HG03521 (cell line): Measurements from ENCODE around the gene TGM5.
"Not testable (repeated sequence)": the region's sequence is repeated elsewhere in the genome, so short reads cannot be mapped to it uniquely, and the experiment has no call there.

Experiments
- ATAC-seq: cut with Tn5 transposase; IDR thresholded peaks from one replicate; pipeline ENCODE4 v1.9.1; 2021; ENCODE audit warnings: mild to moderate bottlenecking, moderate library complexity; ENCODE audit not compliant: unreplicated experiment

The TGM5 gene, protein sequence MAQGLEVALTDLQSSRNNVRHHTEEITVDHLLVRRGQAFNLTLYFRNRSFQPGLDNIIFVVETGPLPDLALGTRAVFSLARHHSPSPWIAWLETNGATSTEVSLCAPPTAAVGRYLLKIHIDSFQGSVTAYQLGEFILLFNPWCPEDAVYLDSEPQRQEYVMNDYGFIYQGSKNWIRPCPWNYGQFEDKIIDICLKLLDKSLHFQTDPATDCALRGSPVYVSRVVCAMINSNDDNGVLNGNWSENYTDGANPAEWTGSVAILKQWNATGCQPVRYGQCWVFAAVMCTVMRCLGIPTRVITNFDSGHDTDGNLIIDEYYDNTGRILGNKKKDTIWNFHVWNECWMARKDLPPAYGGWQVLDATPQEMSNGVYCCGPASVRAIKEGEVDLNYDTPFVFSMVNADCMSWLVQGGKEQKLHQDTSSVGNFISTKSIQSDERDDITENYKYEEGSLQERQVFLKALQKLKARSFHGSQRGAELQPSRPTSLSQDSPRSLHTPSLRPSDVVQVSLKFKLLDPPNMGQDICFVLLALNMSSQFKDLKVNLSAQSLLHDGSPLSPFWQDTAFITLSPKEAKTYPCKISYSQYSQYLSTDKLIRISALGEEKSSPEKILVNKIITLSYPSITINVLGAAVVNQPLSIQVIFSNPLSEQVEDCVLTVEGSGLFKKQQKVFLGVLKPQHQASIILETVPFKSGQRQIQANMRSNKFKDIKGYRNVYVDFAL

GRCh38 chr15:43266834-43267233 lies at the start of gene TGM5:
TGM5 (minus strand) TSS chr15:43266928; CDS start chr15:43266849, 79 bp downstream.
- no peak for ATAC-seq

DNA sequence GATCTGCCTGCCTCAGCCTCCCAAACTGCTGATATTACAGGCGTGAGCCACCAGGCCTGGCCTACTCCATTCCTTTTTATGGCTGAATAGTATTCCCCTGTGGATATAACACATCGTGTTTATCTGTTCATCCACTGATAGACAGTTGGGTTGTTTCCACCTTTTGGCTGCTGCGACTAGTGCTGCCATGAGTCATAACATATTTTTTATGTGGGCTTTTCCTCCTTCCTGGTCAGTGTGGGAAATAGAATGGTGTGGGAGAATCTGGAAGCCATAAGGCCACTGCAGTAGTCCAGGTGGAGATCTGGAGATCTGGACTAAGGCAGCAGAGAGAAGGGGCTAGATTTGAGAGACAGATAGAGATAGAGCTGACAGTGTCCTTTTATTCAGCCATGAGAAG lies 47.4 kb upstream of the TGM5 start:
- no peak for ATAC-seq

- no peak for ATAC-seq
These were observed 45.6 kb upstream of the TGM5 start for GRCh38 chr15:43312378-43312777.

GRCh38 chr15:43302205-43302817 lies 35.6 kb upstream of the TGM5 start, which contains the start of gene TGM7:
TGM7 (minus strand) TSS chr15:43302255.
- no peak for ATAC-seq

DNA sequence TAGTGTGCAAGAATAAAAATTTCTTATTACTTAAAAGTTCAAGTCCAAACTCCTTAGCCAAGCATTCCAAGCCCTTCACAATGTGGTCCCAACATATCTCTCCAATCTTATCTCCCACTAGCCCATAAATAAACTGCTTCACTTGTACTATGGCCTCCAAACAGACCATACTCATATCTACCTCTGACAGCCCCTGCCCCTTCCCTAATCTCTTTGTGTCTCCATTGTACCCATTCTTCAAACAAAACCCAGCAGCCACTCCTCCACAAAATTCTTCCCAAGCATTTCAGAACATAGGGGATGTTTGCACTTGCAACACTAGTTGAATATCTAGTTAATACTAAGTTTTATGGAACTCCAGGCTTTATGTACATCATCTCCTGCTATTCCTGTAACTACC lies 33.2 kb upstream of the TGM5 start:
- ATAC-seq, result no peak

GRCh38 chr15:43299411-43299810 lies 32.7 kb upstream of the TGM5 start:
- no peak for ATAC-seq

GRCh38 chr15:43294091-43294706 lies 27.5 kb upstream of the TGM5 start:
- ATAC-seq, result no peak

GRCh38 chr15:43293432-43293831 lies 26.7 kb upstream of the TGM5 start:
- ATAC-seq, result no peak

DNA sequence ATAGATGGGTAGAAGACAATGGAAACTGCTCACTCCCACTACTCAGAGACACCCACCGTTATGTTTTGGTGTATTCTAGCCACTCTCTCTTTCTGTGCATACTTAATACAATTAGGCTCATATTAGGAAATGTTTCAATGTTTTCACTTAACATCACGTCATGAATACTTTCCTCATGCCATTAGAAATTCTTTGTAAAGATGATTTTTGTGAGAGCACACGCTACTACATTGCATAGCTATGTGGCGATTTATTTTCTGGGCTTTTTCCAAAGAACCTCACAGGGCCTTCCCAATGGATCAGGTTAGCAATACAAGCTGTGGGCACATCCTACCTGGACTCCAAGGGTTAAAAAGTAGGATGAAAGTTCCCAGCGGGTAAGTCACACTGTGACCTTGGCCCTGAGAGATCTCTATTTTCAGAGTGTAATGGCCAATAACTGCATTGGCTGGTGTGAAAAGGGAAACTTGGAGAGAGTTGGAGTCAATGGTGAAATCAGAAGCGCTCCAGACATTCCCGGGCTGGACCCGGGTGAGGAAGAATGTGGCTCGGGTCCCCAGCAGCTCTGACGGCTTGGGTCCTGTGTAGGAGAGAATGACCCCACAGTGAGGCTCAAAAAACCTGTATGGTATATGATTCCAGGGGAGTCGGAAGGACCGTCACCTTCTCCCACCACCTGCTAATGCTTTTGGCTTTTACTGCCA lies 25.8 kb upstream of the TGM5 start:
- ATAC-seq, result no peak

GRCh38 chr15:43289656-43290055 lies 22.9 kb upstream of the TGM5 start:
- ATAC-seq, result not testable (repeated sequence)

- no peak for ATAC-seq
These were observed 20.5 kb upstream of the TGM5 start for GRCh38 chr15:43287254-43287653.

GRCh38 chr15:43286074-43286473 lies 19.3 kb upstream of the TGM5 start:
- ATAC-seq, result no peak

DNA sequence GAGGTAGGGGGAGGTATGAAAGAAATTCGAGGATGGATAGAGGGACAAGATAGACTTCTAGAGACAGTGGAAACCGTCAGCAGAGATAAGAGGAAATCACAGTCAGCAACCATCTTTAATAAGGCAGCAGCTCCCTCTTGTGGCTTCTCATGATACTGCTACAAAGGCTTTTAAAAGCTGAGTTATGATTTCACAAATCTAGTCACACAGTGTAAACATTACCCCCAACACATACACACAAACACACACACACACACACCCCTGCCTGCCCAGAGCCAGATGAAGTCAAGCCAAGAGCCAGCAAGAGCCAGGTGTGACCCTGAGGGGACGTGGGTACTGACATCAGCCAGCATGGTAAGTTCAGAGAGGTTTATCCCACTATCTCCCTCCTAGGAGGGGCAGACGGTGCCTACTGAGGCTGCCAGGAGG lies 18.9 kb upstream of the TGM5 start:
- no peak for ATAC-seq

GRCh38 chr15:43283526-43283925 lies 16.8 kb upstream of the TGM5 start:
- no peak for ATAC-seq

- ATAC-seq, result no peak
These were observed 15.3 kb upstream of the TGM5 start for GRCh38 chr15:43281926-43282602.

GRCh38 chr15:43280996-43281395 lies 14.3 kb upstream of the TGM5 start:
- ATAC-seq, result no peak

DNA sequence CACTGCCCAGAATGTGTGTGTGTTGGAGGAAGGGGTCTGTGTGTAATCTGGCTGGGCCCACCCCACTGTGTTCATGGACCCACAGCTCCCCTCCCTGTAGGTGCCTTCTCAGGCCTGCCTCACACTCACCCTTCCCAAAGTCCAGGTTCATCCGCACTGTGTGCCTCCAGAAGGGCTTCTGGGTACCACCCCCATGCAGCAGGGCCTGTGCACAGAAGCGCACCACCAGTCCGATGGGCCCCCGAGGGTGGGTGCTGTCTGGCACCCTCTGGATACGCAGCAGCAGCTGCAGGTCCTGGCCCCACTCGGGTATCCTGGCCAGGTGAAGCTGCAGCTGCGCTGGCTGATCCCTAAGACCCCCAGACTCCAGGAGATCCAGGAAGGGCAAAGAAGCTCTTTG lies 12.8 kb upstream of the TGM5 start:
- no peak for ATAC-seq

DNA sequence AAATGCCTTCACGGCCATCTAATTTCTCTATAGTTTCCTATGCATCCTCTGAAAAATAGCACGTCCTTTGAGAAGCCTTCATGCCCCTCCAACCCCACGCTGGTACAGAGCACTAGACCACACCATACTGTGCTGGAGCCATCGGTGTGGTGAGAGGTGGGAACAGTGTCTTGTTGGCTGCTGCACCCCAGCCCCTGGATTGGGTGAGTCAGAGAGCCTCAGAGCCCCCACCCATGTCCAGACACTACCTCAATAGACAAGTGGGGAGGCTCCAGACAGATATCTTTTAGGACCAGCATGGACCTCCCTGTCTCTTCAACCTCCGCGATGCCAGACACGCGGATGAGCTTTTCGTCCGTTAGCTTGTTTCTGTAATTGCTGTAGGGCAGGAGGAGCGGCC lies 12.1 kb upstream of the TGM5 start:
- ATAC-seq, result no peak

DNA sequence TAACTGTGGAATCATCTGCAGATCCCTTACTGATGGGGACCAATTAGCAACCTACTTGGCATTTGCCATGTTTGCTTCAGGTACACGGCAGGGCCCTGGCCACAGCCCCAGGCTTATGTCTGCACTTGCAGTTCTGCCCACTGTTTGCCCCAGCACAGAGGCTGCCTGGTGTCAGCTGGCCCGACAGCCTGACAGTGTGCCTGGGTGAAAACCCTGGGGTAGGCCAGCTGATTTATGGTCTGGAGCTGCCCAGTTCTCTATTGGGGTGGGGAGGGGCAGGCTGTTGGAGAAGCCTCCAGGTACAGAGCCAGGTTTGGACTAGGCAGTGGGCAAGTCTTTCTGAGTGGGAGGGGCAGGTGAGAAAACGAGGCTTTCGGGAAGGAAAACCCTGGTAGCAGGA lies 11.2 kb upstream of the TGM5 start:
- no peak for ATAC-seq

DNA sequence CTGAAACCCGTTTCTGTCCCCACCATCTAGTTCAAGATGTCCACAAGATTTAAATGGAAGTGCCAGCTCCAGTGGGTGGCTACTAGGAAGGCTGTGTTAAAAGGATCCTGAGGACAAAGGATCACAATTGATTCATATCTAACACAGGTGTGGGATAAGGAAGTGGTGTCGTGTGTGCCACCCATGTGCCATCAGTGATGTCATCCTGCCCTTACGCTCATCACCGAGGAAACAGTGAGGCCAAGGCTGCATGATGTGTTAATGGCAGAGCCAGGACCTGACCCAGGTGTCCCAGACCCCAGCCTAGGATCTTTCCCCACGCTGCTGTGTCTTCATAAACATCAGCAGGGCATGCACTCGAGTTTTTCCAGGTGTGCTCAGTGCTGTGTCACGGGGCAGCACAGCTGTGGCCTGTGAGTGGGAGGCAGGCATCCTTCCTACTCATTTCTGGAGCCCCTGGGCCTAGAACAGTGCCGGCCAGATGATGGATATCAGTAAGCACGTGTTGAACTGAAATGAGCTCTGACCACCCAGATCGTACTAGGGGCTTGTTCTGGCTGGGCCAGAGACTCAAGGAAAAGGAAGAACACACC lies 10.6 kb upstream of the TGM5 start:
- no peak for ATAC-seq
